Measurements from ENCODE around the gene SUSD4. TPM values are rescaled to one million over a fixed set of nuclear protein-coding genes. Genes with fewer than 3 reads are reported as not detected.
"Not testable (repeated sequence)": the region's sequence is repeated elsewhere in the genome, so short reads cannot be mapped to it uniquely, and the experiment has no call there.

SUSD4 gene
- total RNA-seq, 1 experiment from 2014 or later = 11.9 TPM

DNA sequence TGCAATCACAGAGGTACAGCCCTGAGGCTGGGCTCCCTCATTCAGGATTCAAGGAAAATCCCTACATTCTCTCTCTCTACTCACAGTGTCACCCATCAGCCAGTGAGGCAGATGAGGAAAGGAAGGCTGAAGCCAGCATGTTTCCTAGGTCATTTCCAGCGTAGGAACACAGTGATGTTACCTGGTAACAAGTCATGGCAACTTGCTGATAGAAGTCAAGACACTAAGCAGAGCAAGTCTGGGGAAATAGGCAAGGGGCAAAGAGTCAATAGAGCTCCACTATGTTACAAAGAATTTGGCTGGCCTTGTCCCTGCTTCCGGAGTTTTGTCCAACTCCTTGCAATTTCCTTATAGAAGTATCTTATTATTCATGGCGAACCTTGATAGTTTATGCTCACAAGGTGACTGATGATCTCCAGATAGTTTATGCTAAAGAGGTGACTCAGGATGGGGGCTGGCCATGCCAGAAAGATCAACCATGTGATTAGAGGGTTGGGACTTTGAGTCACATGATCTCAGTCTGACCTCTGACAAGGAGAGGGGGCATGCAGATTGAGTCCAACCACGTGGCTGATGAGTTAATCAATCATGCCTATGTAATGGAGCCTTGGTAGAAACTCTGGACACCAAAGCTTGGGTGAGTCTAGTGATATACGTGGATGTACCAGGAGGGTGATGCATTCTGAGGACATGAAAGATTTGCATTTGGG is 51.1 kb downstream of the SUSD4 start:
- in situ Hi-C loops (cut with HindIII; ENCODE audit: low pct_unique_long_range_greater_than_20kb, low sequenced_read_pairs) = no loop called here
- DNase-seq (ENCODE audit: low read depth) = peak; percentile 36

DNA sequence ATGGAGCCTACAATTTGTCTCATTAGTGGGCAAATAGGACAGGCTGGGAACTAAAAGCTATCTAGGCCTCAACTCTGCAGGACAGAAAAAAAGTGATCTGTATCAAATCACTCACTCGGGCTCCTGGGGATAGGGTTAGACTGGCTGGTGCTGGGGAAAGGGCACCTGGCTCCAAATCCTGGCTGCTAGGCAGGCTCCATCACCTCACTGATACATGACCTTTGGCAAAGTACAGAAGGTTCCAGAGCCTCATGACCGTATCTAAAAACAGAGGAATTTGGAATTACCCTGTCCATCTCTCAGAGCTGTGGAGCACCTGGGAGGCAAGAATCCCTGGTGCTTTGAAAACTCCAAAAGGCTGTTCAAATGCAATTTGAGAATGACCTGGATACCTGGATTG is 51.7 kb downstream of the SUSD4 start:
- in situ Hi-C loops (cut with HindIII; ENCODE audit: low pct_unique_long_range_greater_than_20kb, low sequenced_read_pairs) = no loop called here
- no peak for DNase-seq (ENCODE audit: low read depth)

DNA sequence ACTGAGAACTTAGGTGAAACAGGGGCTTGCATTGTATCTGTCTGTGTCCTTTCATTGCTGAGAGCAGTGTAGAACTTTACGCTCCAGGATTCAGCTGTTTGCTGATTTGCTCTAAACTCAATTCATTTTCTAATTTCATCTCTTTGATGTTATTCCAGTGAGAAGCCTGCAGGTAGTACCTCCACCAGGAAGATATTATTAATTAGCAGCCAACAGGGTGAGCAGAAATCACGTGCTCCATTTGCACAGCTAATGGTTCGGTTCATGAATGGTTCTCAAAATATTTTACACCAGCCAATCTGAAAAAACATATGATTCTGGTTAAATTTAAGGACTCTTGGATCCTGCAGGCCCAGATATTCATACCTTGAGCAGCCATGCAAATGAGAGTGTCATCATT is 52.1 kb downstream of the SUSD4 start:
- in situ Hi-C loops (cut with HindIII; ENCODE audit: low pct_unique_long_range_greater_than_20kb, low sequenced_read_pairs) = no loop called here
- no peak for DNase-seq (ENCODE audit: low read depth)

DNA sequence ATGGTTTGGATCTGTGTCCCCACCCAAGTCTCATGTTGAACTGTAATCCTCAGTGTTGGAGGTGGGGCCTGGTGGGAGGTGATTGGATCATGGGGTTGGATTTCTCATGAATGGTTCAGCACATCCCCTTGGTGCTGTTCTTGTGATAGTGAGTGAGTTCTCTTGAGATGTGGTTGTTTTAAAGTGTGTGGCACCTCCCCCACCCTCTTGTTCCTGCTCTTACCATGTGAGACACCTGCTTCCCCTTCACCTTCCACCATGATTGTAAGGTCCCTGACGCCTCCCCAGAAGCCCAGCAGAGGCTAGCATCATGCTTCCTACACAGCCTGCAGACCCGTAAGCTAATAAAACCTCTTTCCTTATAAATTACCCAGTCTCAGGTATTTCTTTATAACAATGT is 55.8 kb downstream of the SUSD4 start:
- in situ Hi-C loops (cut with HindIII; ENCODE audit: low pct_unique_long_range_greater_than_20kb, low sequenced_read_pairs) = no loop called here

DNA sequence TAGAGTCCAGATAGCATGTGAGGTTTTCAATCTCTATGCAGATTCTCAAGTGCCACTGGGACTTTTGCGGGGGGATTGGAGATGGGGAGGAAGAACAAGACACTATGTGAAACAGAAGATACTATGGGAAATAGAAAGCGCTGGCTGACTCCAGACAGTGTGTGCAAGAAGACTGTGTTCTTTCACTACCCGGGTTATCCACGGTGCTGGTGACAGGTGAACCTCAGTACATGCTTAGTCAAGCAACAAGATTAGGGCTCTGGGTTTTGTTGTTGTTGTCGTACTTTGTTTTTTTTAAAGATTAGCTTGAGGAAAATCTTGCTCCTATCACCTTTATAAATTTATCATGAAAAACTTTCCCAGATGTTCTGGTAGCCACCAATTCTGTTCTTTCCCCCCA is 56.4 kb downstream of the SUSD4 start:
- in situ Hi-C loops (cut with HindIII; ENCODE audit: low pct_unique_long_range_greater_than_20kb, low sequenced_read_pairs) = no loop called here
- no peak for DNase-seq (ENCODE audit: low read depth)

More for the DNA sequence above, 55.8 kb downstream of the SUSD4 start:
- DNase-seq (ENCODE audit: low read depth) = no peak

DNA sequence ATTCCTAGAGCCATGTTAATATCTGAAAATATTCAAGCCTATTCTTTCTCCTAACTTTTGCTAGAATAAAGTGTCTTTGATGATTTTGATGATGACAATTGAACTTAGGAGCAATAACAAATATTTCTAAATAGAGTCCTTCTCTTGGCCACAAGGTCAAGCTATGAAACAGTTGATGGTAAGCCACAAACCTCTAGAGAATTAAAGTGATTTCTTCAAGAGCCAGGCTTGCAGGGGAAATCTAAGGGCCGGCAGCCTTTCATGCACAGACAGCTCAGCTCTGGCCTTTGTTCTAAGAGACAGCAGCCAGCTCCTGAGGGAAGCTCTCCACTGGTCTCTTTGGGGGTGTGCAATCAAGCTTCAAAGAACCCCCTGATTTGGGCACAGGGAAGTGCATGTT is 59.0 kb downstream of the SUSD4 start:
- in situ Hi-C loops (cut with HindIII; ENCODE audit: low pct_unique_long_range_greater_than_20kb, low sequenced_read_pairs) = no loop called here
- DNase-seq (ENCODE audit: low read depth) = no peak

DNA sequence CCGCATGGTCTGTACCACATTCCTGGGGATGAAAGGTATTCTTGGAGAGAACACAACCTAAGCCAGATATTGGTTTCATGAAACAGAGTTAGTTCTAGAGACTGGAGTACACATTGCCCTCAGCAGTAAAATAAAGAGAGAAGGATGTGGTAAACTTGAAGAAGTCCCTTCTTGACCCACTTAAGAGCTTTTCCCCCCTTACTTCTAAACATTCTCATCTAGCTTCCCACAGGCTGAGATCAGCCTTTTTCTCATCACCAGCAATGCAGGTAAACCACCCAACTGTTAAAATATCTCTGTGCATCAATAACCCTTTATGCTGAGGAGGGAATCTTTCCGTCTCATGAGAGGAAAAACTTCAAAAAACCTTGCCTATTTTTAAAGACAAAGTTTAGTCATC is 62.6 kb downstream of the SUSD4 start:
- DNase-seq (ENCODE audit: low read depth) = no peak
- in situ Hi-C loops (cut with HindIII; ENCODE audit: low pct_unique_long_range_greater_than_20kb, low sequenced_read_pairs) = no loop called here

DNA sequence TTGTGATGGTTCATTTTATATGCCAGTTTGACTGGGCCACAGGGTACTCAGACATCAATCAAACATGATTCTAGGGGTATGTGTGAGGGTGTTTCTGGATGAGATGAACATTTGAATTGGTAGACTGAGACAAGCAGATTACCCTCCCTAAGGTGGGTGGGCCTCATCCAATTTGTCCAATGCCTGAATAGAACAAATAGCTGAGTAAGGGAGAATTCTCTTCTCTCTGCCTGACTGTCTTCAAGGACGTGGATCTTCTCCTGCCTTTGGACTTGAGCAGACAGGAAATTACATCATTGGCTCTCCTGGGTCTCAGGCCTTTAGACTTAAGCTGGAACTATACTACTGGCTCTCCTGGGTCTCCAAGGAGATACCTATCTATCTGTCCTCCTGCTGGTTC is 64.4 kb downstream of the SUSD4 start:
- no peak for DNase-seq (ENCODE audit: low read depth)
- in situ Hi-C loops (cut with HindIII; ENCODE audit: low pct_unique_long_range_greater_than_20kb, low sequenced_read_pairs) = no loop called here

DNA sequence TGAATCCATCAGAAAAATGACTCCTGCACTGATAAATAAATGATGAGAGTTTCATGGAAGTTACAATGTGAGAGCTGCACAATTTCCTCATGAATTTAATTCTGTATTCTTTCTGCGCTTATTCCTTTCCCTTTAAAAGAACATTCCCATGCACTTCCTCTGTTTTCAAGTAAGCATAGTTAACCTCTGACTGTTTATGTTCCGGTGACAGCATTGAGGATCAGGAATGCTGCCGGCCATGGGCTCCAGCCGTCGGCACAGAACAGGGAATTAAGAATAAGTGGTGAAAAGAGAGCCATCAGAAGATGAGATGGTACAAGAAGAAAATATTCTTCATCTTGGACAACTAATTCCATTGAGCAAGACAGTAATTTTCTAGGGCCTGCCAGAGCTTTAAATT is 65.3 kb downstream of the SUSD4 start:
- in situ Hi-C loops (cut with HindIII; ENCODE audit: low pct_unique_long_range_greater_than_20kb, low sequenced_read_pairs) = no loop called here
- DNase-seq (ENCODE audit: low read depth) = no peak

DNA sequence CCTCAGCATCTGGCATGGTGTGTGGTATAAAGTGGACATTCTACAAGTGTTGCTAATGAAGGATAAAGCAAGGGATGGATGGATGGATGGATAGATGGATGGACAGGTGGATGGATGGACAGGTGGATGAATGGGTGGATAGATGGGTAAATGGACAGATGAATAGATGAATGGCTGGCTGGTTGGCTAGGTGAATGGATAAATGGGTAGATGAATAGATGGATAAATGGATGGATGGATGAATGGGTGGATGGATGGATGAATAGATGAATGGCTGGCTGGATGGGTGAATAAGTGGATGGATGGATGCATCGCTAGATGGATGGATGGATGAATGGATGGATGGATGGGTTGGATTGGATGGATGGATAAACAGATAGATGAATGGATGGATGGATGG is 66.2 kb downstream of the SUSD4 start:
- no peak for DNase-seq (ENCODE audit: low read depth)
- in situ Hi-C loops (cut with HindIII; ENCODE audit: low pct_unique_long_range_greater_than_20kb, low sequenced_read_pairs) = no loop called here

DNA sequence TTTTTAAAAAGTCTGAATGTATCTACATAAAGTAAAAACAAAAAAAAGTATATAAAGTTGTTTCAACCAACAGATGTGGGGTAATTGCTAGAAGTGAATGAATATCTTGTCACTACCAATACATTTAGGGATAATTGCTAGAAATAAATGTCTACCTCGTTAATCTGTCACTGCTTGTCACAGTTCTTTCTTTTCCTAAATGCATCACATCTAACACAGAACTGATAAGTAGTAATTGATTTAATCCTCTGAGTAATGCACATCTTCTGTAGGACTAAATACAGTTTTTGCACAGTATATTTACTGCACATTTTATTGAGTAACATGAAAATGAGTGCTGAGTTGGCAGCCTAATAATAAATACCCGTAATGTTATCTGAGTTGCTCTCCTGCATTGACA is 72.2 kb downstream of the SUSD4 start:
- in situ Hi-C loops (cut with HindIII; ENCODE audit: low pct_unique_long_range_greater_than_20kb, low sequenced_read_pairs) = no loop called here
- DNase-seq (ENCODE audit: low read depth) = no peak

DNA sequence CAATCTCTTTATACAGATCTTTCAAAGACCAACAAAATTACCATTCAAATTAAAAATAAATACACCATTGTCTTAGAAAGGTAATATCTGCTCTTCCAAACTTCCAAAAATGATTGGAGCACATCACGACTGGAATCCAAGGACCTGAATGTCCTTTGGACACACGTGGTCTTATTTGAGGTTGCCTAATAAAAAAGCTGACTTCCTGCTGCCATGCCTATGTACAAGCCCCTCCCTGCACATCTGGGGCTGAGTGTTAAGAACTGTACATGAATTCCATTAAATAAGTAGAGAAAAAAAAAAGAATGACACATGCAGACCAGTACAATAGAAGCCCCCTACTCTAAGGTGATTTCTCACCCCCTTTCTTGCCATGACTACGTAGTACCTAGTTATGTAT is 73.6 kb downstream of the SUSD4 start:
- no peak for DNase-seq (ENCODE audit: low read depth)
- in situ Hi-C loops (cut with HindIII; ENCODE audit: low pct_unique_long_range_greater_than_20kb, low sequenced_read_pairs) = no loop called here

DNA sequence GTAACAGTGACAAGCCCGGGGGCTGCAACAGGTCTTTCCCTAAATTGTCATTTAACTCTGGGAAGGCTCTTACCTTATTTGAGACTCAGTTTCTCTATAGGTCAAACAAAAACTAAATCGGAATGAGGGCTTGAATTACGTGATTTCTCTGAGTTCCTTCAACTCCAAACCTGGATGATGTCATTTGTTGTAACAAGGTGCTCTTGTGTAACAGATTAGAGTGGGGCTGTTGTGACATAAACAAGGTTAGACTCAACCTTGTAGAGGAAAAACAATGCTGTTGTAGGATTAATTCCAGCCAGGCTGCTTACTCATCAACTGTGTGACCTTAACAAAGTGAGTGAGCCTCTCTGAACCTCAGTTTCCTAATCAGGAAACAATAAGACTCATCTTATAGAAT is 74.4 kb downstream of the SUSD4 start:
- in situ Hi-C loops (cut with HindIII; ENCODE audit: low pct_unique_long_range_greater_than_20kb, low sequenced_read_pairs) = no loop called here
- no peak for DNase-seq (ENCODE audit: low read depth)

DNA sequence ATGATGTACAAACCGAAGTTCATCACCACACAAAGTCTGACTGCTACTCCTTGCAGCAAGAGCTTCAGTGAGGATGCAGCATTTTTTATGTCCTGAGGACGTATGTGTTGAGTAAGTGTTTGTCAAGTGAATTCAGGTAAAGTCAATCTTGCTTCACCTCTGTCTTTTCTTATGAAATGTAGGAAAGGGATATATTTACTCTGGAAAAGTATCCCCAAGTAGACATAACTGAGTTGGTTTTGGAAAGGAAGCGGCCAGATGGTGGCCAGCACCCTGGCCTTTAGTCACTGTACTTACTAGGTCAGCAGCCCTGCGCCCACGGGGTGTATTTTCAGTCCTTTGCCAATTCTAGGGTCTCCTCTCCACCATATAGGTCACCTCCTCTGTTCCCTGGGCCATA is 75.2 kb downstream of the SUSD4 start:
- in situ Hi-C loops (cut with HindIII; ENCODE audit: low pct_unique_long_range_greater_than_20kb, low sequenced_read_pairs) = no loop called here
- no peak for DNase-seq (ENCODE audit: low read depth)

DNA sequence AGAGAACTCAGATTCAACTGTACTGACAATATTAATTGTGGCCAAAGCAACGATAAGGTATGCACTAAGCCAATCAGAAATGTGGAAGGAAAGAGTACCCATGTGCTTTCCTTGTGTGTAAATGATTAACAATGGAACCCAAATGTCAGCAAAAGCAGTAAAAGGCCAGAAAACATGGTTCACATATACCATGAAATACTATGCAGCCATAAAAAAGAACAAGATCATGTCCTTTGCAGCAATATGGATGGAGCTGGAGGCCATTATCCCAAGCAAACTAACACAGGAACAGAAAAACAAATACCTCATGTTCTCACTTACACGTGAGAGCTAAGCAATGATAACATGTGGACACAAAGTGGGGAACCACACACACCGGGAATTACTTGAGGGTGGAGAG is 78.5 kb downstream of the SUSD4 start:
- DNase-seq (ENCODE audit: low read depth) = no peak
- in situ Hi-C loops (cut with HindIII; ENCODE audit: low pct_unique_long_range_greater_than_20kb, low sequenced_read_pairs) = no loop called here

DNA sequence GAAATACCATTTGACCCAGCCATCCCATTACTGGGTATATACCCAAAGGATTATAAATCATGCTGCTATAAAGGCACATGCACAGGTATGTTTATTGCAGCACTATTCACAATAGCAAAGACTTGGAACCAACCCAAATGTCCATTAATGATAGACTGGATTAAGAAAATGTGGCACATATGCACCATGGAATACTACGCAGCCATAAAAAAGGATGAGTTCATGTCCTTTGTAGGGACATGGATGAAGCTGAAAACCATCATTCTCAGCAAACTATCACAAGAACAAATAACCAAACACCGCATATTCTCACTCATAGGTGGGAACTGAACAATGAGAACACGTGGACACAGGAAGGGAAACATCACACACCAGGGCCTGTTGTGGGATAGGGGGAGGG is 80.3 kb downstream of the SUSD4 start:
- in situ Hi-C loops (cut with HindIII; ENCODE audit: low pct_unique_long_range_greater_than_20kb, low sequenced_read_pairs) = not testable (repeated sequence)

DNA sequence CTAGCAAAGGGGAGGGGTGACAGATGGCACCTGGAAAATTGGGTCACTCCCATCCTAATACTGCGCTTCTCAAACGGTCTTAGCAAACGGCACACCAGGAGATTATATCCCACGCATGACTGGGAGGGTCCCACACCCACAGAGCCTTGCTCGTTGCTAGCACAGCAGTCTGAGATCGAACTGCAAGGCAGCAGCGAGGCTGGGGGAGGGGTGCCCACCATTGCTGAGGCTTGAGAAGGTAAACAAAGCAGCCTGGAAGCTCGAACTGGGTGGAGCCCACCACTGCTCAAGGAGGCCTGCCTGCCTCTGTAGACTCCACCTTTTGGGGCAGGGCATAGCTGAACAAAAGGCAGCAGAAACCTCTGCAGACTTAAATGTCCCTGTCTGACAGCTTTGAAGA is 85.7 kb downstream of the SUSD4 start:
- DNase-seq (ENCODE audit: low read depth); in situ Hi-C loops (cut with HindIII; ENCODE audit: low pct_unique_long_range_greater_than_20kb, low sequenced_read_pairs): not testable (repeated sequence)

More for the DNA sequence above, 80.3 kb downstream of the SUSD4 start:
- DNase-seq (ENCODE audit: low read depth) = not testable (repeated sequence)

DNA sequence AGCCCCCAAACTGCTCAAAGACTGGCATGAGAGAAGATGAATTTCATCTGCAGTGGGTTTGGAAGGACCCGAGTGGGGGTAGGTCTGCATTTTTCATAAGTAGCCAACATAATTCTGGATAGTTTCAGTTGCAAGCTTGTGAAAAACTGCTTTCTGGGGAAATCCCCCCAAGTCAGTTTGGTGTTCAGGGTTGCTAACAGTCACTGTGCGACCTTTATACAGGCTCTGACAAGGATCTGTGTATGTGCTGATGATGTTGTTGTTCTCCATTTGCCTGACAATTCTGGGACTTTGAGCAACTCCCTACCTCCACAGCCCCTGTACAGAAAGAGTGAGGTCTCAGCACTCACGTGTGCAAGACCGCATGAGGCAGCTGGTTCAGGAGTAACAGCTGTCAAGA is 87.9 kb downstream of the SUSD4 start:
- DNase-seq (ENCODE audit: low read depth) = no peak
- in situ Hi-C loops (cut with HindIII; ENCODE audit: low pct_unique_long_range_greater_than_20kb, low sequenced_read_pairs) = no loop called here

DNA sequence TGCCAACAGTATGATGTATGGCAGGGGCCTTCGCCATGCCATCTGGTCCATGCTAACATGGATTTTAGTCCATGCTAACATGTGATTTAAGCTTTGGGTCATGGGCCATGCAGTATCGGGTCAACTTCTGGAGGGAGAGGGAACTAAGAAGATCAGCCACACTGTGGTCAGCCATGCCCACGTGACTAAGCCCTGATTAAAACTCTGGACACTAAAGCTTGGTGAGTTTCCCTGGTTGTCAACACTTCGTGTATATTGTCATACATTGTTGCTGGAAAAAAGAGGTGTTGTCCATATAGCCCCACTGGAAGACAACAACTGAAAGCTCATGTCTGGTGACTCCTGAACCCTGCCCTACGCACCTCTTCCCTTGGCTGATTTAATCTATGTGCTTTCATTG is 90.5 kb downstream of the SUSD4 start:
- in situ Hi-C loops (cut with HindIII; ENCODE audit: low pct_unique_long_range_greater_than_20kb, low sequenced_read_pairs) = no loop called here
- no peak for DNase-seq (ENCODE audit: low read depth)

DNA sequence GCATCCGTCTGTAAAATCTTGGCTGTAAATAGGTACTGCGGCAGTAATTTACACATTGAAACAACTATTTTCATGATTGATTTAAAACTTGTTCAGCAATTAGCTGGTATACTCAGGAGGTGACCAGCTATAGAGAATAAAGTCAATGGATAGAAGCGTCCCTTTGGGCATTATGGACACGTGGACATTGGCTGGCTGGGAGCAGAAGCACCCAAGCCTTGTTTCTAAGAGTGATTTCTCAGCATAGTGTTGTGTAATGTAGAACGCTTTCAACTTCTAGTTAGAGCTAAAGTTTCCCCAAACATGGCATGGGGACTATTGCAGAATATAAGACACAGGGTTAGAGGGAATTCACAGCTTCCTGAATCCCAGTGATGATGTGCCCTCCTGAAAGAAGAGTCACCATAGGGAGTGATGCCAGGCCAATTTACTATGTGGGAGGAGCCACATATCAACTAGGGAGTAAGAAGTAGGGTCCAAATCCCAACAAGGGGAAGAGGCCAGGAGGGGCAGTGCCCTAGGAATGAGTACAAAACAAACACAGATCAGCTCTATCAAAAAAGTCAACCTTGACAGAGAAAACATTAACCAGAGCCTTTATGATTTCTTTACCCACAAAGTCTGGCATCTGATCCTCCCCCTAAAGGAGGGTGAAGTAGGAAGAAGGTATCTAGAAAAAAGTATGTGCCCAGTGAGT is 92.7 kb downstream of the SUSD4 start:
- in situ Hi-C loops (cut with HindIII; ENCODE audit: low pct_unique_long_range_greater_than_20kb, low sequenced_read_pairs) = no loop called here

More for the DNA sequence above, 92.7 kb downstream of the SUSD4 start:
- peak; percentile 8 for DNase-seq (ENCODE audit: low read depth)
